ENCODE data around the gene NOSTRIN. TPM values are rescaled to one million over a fixed set of nuclear protein-coding genes. Genes with fewer than 3 reads are reported as not detected.

The NOSTRIN gene
- total and polyA plus RNA-seq, 4 donors, result 4.1 to 16.7 (median 8.5) TPM

DNA sequence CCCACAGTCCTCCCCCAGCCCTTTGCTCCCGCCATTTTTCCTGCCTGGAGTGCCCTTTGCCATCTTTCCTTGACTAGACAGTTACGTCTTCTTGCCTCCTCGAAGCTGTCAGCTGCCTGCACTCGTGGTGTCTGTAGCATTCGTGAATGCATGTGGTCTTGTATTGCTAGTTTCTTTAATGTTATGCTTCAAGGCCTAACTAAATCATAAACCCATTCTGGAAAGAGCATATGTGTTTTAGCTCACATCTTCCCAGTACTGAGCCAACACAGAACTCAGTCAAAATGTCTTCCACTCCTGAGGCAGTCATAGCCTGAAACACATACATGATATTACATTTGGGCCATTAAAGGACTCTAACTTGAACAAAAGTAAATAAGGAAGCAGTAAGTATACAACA lies 52.2 kb downstream of the NOSTRIN start:
- no peaks in the 10 kb centered on the region for H3K27me3 ChIP-seq (ENCODE audit: control insufficient read depth in 4 of 4, insufficient read depth in 4 of 4, low read length in 3 of 4)
- TF ChIP-seq FOXA2 (IDR thresholded peaks at IDR 0.05), result no peak
- no peak for TF ChIP-seq RXRA (IDR thresholded peaks at IDR 0.05)
- no peak for TF ChIP-seq JUND (IDR thresholded peaks at IDR 0.05)
- TF ChIP-seq FOXA1 (IDR thresholded peaks at IDR 0.05), result no peak
- TF ChIP-seq, protein P1, sequence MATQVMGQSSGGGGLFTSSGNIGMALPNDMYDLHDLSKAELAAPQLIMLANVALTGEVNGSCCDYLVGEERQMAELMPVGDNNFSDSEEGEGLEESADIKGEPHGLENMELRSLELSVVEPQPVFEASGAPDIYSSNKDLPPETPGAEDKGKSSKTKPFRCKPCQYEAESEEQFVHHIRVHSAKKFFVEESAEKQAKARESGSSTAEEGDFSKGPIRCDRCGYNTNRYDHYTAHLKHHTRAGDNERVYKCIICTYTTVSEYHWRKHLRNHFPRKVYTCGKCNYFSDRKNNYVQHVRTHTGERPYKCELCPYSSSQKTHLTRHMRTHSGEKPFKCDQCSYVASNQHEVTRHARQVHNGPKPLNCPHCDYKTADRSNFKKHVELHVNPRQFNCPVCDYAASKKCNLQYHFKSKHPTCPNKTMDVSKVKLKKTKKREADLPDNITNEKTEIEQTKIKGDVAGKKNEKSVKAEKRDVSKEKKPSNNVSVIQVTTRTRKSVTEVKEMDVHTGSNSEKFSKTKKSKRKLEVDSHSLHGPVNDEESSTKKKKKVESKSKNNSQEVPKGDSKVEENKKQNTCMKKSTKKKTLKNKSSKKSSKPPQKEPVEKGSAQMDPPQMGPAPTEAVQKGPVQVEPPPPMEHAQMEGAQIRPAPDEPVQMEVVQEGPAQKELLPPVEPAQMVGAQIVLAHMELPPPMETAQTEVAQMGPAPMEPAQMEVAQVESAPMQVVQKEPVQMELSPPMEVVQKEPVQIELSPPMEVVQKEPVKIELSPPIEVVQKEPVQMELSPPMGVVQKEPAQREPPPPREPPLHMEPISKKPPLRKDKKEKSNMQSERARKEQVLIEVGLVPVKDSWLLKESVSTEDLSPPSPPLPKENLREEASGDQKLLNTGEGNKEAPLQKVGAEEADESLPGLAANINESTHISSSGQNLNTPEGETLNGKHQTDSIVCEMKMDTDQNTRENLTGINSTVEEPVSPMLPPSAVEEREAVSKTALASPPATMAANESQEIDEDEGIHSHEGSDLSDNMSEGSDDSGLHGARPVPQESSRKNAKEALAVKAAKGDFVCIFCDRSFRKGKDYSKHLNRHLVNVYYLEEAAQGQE (IDR thresholded peaks at IDR 0.05), result no peak
- TF ChIP-seq GABPA (IDR thresholded peaks at IDR 0.05 in 1 of 2, conservative IDR thresholded peaks at IDR 0.05 in 1 of 2), result no peak
- DNase-seq (ENCODE audit: low spot score), result no peak
- no peak overlapping the region for H3K4me3 ChIP-seq (ENCODE audit: low read depth in 1 of 3, low read length in 3 of 3)
- H3K27ac ChIP-seq (ENCODE audit: low read depth in 1 of 2, low read length in 2 of 2), result no peak overlapping the region
- WGBS, result 96% methylated on average over 5 of the region's 5 CpGs
- no peaks in the 10 kb centered on the region for H3K36me3 ChIP-seq (ENCODE audit: control insufficient read depth in 4 of 4, insufficient read depth in 3 of 4, low read depth in 1 of 4, low read length in 3 of 4)
- H3K9ac ChIP-seq (ENCODE audit: low read depth in 1 of 2, low read length in 2 of 2), result no peak overlapping the region
- peaks cover 0 to 2% (median under 1%) of the 10 kb centered on the region in 4 donors for H3K4me1 ChIP-seq (ENCODE audit: control insufficient read depth in 4 of 4, insufficient read depth in 4 of 4, low read length in 3 of 4)
- no peaks in the 10 kb centered on the region for H3K9me3 ChIP-seq (ENCODE audit: control insufficient read depth in 4 of 4, low read length in 3 of 4)

DNA sequence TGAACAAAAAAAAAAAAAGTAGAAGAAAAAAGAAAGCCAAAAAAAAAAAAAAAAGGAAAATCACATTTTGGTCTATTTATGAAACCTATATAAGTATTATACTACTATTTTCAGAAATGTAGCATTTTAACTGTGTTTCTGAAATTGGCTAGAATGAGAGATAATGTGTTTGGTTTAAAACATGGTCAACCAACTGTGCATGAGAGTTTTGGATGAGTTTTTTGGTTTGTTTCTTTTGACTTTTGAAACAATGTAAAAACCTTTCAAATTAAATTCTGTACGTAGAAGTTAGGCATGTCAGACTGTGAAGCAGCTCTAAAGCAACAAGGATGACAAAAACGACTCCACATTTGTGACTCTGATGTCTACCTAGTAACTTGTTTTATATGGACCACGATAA lies 53.2 kb downstream of the NOSTRIN start:
- Histone ChIP-seq H3K27ac (ENCODE audit: low read depth in 1 of 2, low read length in 2 of 2) (no peak overlapping the region), H3K27me3 (ENCODE audit: control insufficient read depth in 4 of 4, insufficient read depth in 4 of 4, low read length in 3 of 4) (no peaks in the 10 kb centered on the region), H3K9me3 (ENCODE audit: control insufficient read depth in 4 of 4, low read length in 3 of 4) (no peaks in the 10 kb centered on the region), H3K36me3 (ENCODE audit: control insufficient read depth in 4 of 4, insufficient read depth in 3 of 4, low read depth in 1 of 4, low read length in 3 of 4) (no peaks in the 10 kb centered on the region), H3K9ac (ENCODE audit: low read depth in 1 of 2, low read length in 2 of 2) (no peak overlapping the region), H3K4me1 (ENCODE audit: control insufficient read depth in 4 of 4, insufficient read depth in 4 of 4, low read length in 3 of 4) (no peaks in the 10 kb centered on the region), H3K4me3 (ENCODE audit: low read depth in 1 of 3, low read length in 3 of 3) (no peak overlapping the region)
- TF ChIP-seq JUND (IDR thresholded peaks at IDR 0.05) (no peak), YY1 (IDR thresholded peaks at IDR 0.05) (no peak), EGR1 (IDR thresholded peaks at IDR 0.05; ENCODE audit: low read depth in 2 of 2) (no peak), RAD21 (IDR thresholded peaks at IDR 0.05) (no peak), SP1 (IDR thresholded peaks at IDR 0.05) (no peak), NR2F2 (IDR thresholded peaks at IDR 0.05) (no peak), GABPA (IDR thresholded peaks at IDR 0.05 in 1 of 2, conservative IDR thresholded peaks at IDR 0.05 in 1 of 2) (no peak), HNF4A (conservative IDR thresholded peaks at IDR 0.05) (no peak), FOXA1 (IDR thresholded peaks at IDR 0.05) (no peak), RXRA (IDR thresholded peaks at IDR 0.05) (no peak)
- TF ChIP-seq, protein P2, sequence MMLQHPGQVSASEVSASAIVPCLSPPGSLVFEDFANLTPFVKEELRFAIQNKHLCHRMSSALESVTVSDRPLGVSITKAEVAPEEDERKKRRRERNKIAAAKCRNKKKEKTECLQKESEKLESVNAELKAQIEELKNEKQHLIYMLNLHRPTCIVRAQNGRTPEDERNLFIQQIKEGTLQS (IDR thresholded peaks at IDR 0.05), result no peak
- TF ChIP-seq, protein P3, sequence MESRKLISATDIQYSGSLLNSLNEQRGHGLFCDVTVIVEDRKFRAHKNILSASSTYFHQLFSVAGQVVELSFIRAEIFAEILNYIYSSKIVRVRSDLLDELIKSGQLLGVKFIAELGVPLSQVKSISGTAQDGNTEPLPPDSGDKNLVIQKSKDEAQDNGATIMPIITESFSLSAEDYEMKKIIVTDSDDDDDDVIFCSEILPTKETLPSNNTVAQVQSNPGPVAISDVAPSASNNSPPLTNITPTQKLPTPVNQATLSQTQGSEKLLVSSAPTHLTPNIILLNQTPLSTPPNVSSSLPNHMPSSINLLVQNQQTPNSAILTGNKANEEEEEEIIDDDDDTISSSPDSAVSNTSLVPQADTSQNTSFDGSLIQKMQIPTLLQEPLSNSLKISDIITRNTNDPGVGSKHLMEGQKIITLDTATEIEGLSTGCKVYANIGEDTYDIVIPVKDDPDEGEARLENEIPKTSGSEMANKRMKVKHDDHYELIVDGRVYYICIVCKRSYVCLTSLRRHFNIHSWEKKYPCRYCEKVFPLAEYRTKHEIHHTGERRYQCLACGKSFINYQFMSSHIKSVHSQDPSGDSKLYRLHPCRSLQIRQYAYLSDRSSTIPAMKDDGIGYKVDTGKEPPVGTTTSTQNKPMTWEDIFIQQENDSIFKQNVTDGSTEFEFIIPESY (IDR thresholded peaks at IDR 0.05), result no peak
- TF ChIP-seq, protein P4, sequence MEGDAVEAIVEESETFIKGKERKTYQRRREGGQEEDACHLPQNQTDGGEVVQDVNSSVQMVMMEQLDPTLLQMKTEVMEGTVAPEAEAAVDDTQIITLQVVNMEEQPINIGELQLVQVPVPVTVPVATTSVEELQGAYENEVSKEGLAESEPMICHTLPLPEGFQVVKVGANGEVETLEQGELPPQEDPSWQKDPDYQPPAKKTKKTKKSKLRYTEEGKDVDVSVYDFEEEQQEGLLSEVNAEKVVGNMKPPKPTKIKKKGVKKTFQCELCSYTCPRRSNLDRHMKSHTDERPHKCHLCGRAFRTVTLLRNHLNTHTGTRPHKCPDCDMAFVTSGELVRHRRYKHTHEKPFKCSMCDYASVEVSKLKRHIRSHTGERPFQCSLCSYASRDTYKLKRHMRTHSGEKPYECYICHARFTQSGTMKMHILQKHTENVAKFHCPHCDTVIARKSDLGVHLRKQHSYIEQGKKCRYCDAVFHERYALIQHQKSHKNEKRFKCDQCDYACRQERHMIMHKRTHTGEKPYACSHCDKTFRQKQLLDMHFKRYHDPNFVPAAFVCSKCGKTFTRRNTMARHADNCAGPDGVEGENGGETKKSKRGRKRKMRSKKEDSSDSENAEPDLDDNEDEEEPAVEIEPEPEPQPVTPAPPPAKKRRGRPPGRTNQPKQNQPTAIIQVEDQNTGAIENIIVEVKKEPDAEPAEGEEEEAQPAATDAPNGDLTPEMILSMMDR (IDR thresholded peaks at IDR 0.05; ENCODE audit: low read depth, low read length, missing input control), result no peak
- TF ChIP-seq, protein P1 (IDR thresholded peaks at IDR 0.05), result no peak
- no peak for DNase-seq (ENCODE audit: low spot score)
- WGBS, result 96% methylated on average over 3 of the region's 3 CpGs

Measured in liver (tissue), 9 donors.